GM18858 (cell line): ENCODE measurements around the gene REEP1.
A peak's percentile ranks its signal among the peaks of the same experiment; 100 is the strongest.
"Not testable (repeated sequence)": the region's sequence is repeated elsewhere in the genome, so short reads cannot be mapped to it uniquely, and the experiment has no call there.

ENCODE experiments used
- ATAC-seq: cut with Tn5 transposase; IDR thresholded peaks from one replicate; pipeline ENCODE4 v1.9.1; 2021; ENCODE audit not compliant: unreplicated experiment

The REEP1 gene

DNA sequence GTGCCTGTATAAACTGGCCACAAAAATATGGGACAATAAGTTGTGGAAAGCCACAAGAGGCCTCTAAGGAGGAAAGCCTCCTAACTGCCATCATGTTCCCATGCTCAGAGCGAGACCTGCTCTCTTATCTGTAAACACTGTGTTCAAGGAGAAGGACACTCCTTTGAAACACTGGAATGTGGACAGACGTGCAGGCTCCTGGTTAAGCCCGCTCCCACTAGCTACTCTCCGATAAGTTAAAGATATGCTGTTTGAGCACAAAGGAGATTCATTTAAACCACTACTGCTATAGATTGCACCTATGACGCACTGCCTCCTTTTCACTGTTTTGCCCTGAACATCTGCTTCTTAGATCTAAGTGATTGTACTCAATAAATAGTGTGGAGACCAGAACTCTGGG is 92.2 kb downstream of the REEP1 start:
- not testable (repeated sequence) for ATAC-seq

DNA sequence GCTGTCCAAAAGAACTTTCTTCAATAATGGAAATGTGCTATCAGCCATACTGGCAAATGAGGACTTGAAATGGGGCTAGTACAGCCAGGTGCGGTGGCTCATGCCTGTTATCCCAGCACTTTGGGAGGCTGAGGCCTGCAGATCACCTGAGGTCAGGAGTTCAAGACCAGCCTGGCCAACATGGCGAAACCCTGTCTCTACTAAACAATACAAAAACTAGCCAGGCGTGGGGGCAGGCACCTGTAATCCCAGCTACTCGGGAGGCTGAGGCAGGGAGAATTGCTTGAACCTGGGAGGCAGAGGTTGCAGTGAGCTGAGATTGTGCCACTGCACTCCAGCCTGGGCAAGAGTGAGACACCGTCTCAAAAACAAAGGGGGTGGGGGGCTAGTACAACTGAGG is 92.6 kb downstream of the REEP1 start:
- not testable (repeated sequence) for ATAC-seq

- ATAC-seq: no peak
Observed at GRCh38 chr2:86243950-86244733, 93.3 kb downstream of the REEP1 start.

DNA sequence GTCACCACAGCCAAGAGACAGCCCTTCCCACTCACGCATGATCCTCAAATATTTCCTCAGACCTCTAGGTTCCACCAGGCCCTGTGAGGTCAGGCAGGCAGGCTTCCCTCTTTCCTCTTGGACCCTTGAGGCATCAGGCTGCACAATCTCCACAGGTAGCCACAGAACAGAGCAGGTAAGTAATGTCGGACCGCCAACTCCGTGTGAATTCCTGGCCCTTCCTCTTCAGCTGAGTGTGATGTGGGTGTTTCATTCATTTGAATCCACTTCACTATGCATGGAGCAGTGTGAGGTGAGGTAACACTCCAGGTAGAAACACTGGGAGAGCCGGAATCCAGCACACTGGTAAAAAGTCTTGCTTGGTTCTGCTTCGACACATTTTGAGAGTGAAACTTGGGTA is 94.2 kb downstream of the REEP1 start:
- no peak for ATAC-seq

DNA sequence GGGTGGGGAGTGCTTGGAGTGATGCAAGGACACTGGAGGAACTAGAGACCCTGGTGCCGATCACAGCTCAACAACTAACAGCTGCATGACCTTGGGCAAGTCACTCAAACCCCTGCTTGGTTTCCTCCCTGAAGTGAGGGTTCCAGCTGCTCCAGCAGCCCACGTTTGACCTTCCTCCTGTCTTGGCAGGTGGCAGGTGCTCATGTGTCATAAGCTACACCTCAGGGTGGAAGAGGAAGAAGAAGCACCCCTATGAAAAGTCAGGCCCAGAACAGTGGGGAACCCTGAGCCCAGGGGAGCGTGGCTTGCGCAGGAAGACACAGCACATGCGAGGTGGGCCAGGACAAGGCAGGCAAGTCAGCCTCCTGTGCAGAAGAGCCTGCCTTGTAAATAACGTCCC is 95.8 kb downstream of the REEP1 start:
- no peak for ATAC-seq

GRCh38 chr2:86240251-86240650 is 97.2 kb downstream of the REEP1 start:
- ATAC-seq: no peak

GRCh38 chr2:86239745-86240144 is 97.7 kb downstream of the REEP1 start:
- ATAC-seq: no peak

DNA sequence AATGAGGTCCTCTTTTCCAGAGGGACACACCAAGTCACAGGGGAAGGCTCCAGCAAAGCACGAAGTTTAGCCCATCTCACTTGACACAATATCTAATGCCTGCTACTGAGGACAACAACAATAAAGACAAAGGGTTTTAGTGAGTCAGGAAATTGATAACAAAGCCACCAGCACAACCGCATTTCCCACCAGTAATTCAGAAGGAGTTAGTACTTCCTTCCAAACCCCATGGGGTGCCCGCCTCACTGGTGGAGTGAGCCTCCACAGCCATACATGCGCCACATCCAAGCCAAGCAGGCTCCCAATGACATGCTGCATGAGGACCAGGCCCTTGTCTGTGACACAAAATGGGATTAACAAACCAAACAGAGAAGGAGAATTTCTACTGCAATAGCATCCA is 98.1 kb downstream of the REEP1 start:
- ATAC-seq: no peak

GRCh38 chr2:86238354-86238753 is 99.1 kb downstream of the REEP1 start:
- peak; percentile 88 for ATAC-seq

GRCh38 chr2:86237172-86237571 is 100.3 kb downstream of the REEP1 start:
- no peak for ATAC-seq

GRCh38 chr2:86235196-86235980 is 102.0 kb downstream of the REEP1 start:
- ATAC-seq: no peak

- no peak for ATAC-seq
Observed at GRCh38 chr2:86234563-86235131, 102.8 kb downstream of the REEP1 start.

GRCh38 chr2:86233436-86233835 is 104.0 kb downstream of the REEP1 start:
- ATAC-seq: no peak

DNA sequence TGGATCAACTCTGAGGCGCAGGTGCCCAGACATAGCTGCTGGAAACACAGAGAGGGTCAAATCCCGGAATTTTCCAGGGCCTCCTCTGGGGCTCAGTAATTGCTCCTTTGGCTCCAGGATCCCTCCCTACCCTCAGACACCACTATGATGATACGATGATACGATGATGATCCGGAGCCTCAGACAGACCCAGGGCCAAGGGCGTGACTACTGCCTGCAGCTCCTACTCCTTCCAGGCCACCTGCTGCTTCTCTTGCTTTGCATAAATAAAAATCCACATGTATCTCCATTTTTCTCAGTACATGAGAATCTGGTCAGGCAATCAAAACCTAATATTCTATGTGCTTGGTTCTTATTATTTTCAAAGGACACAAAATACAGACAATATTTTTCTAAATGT is 104.5 kb downstream of the REEP1 start:
- no peak for ATAC-seq

GRCh38 chr2:86232373-86232784 is 105.0 kb downstream of the REEP1 start:
- no peak for ATAC-seq

DNA sequence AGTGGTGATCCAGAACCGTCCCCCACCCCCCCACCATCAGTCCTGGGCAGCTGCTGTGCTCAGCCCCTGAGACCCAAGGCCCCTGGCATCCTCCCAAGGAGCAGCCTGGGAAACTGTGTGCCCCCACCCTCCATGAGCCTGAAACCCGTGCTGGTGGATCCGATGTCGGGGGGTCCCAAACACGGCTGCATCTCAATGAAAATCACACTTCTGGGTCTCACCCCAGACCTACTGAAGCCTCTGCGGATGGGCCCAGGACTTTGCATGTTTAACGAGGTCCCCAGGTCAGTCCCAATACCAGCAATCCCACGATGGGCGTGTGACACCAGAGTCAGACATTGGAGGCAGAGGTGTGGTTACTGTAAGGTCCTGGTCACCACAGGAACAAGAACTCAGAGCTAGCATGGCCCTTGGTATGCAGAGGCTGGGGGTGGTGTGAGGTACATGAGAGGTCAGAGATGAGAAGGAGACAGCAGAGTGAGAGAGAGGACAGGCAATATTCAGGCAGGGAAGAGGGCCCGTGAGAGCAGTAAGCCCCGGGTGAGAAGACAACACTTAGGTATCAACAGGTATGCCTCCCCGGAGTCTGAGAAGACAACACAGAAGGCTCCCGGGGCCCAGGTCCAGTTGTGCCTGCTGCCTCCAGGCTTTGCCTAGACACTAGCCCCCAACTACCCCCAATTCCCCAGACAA is 105.6 kb downstream of the REEP1 start:
- ATAC-seq: no peak

DNA sequence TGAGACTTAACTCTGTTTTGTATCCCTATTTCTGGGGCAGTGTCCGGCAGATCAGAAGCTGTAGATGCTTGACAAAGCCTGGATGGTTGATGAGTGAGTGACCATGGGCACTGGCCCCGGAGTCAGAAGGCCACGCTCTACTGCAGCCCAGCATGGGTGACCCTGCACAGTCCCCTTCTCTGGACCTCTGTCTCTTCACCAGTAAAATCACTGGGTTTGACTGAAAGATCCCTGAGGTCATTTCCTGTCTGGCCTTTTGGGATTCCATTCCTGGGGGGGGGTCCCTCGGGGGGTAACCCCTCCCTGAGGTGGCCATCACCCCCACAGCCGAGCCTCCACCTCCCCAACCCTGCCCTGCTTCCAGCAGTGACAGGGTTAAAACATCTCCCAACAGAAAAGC is 106.5 kb downstream of the REEP1 start:
- no peak for ATAC-seq

DNA sequence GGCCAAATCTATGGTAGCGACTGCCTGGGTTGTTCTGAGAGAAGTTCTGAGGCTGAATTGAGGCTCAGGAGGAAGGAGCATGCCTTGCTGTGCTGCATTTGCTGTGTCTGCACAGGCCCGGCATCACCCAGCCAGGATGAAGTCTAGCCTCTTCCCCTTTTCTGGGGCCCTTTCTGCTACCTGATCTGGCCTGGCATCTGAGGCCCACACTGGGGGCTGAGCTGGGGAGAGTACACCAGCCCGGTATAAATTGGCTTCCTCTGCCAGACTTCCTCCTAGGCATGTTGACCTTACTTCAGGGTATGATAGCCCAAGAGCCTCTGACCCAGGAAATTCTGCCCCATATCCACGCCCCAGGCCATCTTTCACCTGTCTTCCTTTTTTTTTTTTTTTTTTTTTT is 108.2 kb downstream of the REEP1 start:
- no peak for ATAC-seq

- ATAC-seq: not testable (repeated sequence)
Observed at GRCh38 chr2:86228574-86228973, 108.9 kb downstream of the REEP1 start.

GRCh38 chr2:86227685-86228084 is 109.7 kb downstream of the REEP1 start:
- no peak for ATAC-seq
